Measurements from ENCODE around the gene SEZ6L. TPM values are rescaled to one million over a fixed set of nuclear protein-coding genes. Genes with fewer than 3 reads are reported as not detected.
"Not testable (repeated sequence)": the region's sequence is repeated elsewhere in the genome, so short reads cannot be mapped to it uniquely, and the experiment has no call there.

Gene SEZ6L
- total RNA-seq, 1 donor from 2014 or later: 0.65 TPM

DNA sequence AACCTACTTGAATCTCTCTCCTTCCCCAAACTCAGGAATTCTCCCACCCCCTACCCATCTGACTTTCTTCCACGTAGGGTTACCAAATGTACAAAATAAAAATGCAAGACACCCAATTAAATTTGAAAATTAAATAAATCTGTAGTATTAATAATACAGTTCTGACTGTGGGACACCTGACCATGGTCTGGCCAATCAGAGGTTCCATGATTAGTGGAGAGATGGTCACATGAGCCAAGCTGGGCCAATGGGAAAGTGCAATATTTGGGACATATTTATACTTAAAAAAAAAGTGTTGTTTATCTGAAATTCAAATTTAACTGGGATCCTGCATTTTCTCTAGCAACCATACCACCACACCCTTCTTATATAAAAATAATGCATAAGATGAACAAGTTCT, 230.0 kb downstream of the SEZ6L start:
- intact Hi-C loops (cut with DNase I): no loop called here
- DNase-seq (ENCODE audit: low spot score): no peak

DNA sequence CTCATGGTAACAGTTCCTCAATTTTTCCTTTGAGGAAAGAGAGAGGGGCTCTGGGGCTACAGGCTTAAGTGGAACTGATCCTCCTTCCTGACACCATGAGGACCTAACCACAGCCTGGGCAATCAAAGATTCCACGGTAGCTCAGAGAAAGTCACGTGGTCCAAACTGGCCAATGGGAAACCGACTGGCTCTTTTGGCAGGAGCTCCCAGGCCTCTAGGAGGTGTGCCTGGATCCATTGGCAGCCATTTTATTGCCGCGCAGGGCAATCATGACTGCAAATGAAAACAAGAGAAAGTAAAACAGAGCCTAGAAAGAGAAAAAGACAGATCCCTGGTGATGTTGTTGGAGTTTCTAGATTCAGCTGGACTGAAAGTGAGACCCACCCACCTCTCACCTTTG, 232.5 kb downstream of the SEZ6L start:
- intact Hi-C loops (cut with DNase I): no loop called here
- no peak for DNase-seq (ENCODE audit: low spot score)

DNA sequence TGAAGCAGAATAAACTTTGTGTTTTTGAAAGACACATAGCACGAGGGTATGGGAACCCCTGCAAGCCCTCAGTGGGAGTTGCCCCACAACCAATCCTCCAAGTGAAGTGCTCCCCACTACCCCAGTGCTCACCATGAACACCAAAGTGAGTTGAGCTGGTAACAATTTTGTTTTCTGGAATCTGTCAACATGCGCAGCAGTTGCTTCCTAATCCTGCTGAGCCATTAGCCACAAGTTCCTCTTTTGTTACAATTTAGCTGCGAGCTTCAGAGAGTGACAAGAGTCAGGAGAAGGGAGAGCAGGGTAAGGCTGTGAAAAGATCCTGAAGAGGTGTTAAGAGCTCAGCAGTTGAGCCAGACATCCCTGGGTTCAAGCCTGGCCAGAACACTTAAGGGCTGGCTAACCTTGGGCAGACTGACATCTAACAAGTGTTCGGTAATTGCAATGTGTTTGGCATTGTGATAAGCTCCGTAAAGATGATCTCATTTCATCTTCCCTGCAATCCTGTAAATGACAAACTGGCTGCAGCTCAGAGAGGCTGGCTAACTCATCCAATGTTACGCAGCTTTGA, 235.7 kb downstream of the SEZ6L start:
- DNase-seq (ENCODE audit: low spot score): no peak
- intact Hi-C loops (cut with DNase I): no loop called here

DNA sequence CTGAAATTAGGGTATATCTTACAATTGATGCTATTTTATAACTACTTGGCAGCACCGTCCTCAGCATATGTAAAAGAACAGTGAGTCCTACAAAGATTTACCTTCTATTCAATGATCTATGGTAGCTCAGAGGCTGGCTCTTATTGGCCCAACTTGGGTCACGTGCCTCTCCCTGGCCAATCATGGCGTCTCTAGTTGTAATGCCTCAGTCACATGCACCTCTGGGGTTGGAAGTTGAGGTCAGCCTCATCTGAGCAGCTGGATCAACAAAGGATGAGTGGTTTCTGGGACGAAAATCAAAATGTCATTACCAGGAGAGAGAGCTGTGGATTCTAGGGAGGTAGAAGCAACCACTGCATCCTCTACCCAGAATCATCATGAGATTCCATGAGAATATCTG, 236.9 kb downstream of the SEZ6L start:
- no peak for DNase-seq (ENCODE audit: low spot score)
- intact Hi-C loops (cut with DNase I): no loop called here

DNA sequence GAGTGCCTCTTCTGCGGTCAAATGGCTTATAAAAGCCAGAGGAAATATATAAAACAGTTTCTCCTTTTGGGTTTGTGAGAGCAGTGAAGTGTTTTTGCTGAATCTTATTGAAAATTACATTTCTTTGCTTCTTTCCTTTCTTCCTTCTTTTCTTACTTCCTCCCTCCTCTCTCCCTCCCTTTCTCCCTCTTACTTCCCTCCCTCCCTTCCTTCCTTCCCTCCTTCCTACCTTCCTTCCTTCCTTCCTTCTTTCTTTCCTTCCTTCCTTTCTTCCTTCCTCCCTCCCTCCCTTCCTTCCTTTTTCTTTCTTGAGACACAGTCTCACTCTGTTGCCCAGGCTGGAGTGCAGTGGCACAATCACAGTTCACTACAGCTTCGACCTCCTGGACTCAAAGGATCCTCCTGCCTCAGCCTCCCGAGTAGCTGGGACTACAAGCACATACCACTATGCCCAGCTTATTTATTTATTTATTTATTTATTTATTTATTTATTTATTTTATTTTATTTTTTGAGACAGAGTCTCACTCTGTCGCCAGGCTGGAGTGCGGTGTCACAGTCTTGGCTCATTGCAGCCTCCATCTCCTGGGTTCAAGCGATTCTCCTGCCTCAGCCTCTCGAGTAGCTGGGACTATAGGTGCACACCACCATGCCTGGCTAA, 239.4 kb downstream of the SEZ6L start:
- DNase-seq (ENCODE audit: low spot score); intact Hi-C loops (cut with DNase I): not testable (repeated sequence)

DNA sequence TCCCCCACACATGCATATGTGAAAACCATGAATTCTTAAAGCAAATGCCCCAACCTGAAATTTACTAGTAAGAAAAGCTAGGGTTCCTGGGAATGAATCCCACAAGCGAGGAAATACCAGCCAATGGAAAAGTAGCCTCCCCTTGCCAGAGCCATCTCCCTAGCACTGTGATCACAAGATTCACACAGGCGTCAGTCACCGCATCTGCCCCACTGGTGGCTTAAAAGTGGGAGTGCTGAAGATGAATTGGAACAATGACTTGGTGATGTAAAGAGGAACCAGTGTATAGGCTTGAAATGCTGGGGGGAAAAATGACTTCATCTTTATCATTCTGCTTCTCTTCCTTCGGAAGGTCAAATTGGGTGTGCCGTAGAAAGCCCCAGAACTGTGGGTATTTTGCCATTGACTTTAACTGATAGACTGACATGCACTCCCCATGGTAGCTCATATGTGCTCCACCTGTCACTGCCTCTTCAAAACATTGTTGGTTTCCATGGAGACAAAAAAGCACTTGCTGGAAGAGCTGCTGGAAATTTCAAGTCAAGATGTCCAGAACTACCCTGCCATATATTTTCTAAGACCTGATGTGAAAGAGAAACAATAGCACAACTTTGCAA, 240.6 kb downstream of the SEZ6L start:
- no peak for DNase-seq (ENCODE audit: low spot score)
- intact Hi-C loops (cut with DNase I): no loop called here

DNA sequence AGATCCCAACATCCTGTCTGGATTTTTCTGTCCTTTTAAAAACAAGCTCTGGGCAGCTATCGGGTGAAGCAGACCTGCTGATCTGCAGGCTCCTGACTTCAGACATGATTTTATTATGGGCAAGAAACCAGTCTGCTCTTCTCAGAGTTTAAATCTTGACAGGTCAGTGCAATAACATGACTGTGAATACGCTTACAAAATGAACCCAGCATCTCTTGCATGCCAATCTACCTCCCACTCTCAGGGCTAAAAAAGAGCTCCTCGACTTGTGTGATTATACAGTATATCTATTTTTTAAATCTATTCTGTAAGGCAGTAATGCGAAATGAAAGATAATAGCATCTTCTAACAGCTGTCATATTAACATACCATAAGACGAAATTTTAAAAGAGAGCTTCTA, 241.1 kb downstream of the SEZ6L start:
- intact Hi-C loops (cut with DNase I): no loop called here

DNA sequence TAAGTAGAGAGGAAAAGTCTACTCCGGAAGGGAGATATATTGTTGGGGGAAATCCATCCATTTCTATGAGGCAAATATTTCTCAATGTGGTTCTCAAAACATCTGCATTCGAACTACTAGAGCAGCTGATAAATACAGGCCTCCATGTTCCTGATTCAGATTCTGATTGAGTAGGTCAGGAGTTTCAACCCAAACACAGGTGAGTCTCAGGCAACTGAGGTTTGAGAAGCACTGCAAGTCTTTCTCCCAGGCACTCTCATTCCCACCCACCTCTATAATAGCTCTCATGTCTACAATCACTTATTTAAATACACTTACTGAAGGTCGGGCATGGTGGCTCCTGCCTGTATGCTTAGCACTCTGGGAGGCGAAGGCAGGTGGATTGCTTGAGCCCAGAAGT, 245.1 kb downstream of the SEZ6L start:
- no peak for DNase-seq (ENCODE audit: low spot score)
- intact Hi-C loops (cut with DNase I): no loop called here

More for the DNA sequence above, 241.1 kb downstream of the SEZ6L start:
- DNase-seq (ENCODE audit: low spot score): no peak

DNA sequence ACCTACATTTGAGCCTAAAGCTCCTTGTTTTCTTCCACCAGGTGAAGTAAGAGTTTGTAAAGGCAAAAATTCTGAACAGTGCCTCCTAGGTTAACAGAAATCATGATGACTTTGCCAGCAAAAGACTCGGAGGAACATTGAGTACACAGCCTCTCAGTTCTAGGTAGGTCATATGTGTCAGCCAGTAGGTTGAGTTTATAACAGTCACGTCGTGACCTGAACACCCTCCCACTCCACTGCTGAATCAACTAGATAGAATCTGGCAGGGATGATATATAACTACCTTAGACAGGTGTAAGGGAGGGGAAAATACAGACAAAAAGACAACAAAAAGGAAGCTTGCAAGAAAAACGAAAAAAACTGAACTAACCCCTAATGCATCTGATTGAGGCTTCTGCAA, 247.0 kb downstream of the SEZ6L start:
- no peak for DNase-seq (ENCODE audit: low spot score)
- intact Hi-C loops (cut with DNase I): no loop called here

DNA sequence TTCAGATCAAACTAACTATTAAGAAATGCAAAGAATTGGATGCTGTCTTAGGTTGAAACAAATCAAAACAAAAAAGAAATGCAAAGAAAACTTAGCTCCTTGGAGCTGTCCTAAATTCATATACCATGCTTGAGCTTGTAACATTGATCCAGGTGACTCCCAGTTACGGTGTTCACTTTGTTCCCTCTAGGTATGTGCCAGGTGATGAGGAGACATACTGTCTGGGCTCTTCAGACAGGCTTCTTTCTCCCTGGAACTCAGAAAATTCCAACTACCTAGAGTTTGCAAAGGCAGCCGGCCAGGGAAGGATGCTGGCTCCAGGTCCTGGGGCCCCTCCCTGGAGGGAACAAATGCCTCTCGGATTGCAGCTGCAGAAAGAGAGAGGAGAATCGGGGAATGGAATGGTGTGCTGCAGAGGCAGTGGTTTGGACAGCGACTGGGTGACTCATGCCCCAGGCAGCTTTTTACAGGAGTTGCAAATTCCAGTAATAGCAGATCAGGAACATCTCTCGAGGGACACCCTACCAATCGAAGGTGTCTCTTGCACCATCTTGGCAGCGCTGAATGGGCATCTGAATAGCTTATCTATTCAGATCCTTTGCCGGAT, 247.5 kb downstream of the SEZ6L start:
- intact Hi-C loops (cut with DNase I): no loop called here
- no peak for DNase-seq (ENCODE audit: low spot score)

DNA sequence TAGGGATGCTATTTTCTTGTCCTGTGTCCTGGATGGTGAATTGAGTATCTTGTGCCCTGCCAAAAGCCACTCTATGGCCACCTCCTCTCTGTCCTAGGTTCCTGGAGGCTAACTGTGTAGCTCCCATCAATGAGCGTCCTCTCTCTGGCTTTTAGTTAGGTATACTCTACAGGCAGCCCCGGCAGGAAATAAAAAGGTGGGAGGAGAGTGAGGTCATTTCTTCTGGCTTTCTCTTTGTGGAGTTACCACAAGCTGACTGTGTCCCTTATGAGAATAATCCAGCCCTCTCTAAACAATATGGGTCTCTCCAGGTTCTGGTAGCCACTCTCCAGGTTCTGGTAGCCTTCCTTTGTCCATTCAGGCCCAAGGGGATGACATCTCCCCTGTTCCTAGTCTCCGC, 248.1 kb downstream of the SEZ6L start:
- DNase-seq (ENCODE audit: low spot score): no peak
- intact Hi-C loops (cut with DNase I): no loop called here

DNA sequence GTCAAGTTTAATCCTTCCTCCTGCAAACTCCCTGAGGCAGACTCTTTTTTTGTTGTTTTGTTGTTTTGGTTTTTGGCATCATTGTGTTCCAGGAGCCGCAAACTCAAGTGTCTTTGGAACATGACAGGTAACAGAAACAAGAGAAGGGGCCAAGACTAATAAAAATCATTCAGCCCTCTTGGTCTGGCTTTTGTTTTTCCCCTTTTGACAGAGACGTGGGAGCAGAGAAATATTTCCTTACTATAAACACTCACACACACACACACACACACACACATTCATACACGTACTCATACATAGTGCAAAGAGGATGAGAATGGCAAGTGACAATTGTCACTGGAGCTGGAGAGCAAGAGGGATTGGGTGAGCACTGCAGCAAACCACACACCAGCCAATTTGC, 249.4 kb downstream of the SEZ6L start:
- no peak for DNase-seq (ENCODE audit: low spot score)
- intact Hi-C loops (cut with DNase I): no loop called here

DNA sequence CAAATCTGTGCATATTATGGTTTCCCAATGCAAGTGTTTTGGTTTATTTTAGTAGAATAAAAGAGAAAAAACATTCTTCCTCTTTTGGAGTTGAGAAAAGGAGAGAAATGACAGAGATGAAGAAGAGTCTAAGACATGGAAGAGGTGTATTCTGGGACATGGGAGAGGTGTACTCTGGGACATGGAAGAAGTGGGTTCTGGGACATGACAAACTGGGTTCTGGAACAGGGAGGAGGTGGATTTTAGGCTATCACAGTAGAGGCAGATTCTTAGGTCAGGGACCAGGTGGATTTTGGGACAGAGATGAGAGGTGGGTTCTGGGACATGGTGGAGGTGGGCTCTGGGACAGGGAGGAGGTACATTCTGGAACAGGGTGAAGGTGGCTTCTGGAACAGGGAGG, 257.7 kb downstream of the SEZ6L start:
- intact Hi-C loops (cut with DNase I): no loop called here
- no peak for DNase-seq (ENCODE audit: low spot score)

DNA sequence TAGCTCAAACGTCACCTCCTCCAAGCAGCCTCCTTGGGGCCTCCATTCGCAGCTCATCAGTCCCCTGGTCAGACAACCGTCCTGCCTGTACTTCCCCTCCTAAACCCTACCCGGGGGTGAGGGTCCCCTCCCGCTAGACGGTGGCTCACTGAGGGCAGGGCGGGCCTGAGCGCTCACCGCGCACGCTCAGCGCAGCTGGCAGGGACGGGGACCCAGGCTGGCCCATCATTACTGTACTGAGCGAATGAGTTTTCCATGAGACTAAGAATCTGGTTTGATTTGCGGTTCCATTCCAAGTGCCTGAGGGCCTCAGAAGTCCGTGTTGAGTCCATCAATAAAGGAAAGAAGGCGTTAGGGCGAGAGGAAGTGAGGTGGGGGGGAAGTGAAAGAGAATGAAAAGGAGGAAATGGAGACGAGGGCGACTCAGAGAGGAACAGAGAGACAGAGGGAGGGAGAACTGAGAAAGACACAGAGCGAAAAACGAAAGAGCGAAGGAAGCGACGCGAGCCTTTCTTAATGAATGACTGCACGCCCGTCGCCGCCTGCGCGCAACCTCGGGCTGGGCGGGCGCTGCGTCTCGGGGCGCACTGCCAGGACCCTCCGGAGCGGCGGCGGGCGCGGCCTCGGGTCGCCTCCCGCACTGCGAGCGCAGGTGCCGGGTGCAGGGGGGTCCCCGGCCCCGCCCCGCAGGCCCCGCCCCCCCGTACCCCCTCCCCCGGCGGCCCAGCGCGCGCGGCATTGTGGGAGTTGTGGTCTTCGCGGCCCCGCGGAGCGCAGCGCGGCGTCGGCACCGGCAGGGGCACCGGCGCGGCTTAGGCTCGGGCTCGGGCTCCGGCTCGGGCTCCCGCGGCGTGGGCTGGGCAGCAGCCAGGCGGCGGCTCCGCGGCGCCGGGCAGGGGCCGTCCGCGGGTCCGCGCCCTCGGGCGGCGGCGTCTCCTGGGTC, 259.5 kb downstream of the SEZ6L start, which contains the start of gene ASPHD2:
ASPHD2 (plus strand) TSS at position 746 of the 943 bp plus-strand sequence. CDS start 4,356 bp downstream, outside the sequence.
- intact Hi-C loops (cut with DNase I): no loop called here
- DNase-seq (ENCODE audit: low spot score): no peak

DNA sequence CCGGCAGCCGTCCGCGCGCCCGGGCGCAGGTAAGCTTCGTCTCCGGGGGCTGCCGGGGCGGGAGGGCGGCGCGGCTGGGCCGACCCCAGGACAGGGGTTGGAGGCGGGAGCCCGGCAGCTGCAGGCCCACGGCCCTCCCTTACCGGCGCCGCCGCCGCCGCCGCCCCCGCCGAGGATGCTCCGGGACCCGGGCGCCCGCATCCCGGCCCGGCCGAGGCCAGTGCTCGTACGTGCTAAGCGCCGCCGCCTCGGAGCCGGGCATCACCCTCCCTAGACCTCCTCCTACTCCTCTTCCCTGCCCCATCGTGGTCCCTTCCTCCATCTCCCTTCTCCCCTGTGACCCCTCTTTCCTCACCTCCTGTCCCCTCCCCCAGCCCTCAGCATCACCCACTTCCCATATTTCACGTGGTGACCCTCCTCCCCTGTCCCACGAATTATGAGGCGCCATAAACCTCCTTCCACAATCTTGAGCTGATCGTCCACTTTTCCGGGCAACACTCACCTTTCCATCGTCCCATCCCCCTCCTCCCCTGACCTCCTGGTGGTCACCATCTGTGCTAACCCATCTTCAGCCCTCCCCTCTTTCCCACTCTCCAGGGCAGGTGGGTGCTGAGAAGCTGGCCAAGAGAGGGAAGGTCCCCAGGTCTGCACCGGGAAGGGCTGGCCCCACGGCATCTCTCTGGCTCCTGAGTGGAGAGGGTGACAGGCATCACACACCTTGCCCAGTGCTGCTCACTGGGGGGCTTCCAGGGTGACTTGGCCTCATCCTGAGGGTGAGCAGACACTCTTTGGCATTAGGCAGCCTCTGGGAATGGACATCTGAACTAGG, 260.4 kb downstream of the SEZ6L start:
- no peak for DNase-seq (ENCODE audit: low spot score)
- intact Hi-C loops (cut with DNase I): no loop called here

DNA sequence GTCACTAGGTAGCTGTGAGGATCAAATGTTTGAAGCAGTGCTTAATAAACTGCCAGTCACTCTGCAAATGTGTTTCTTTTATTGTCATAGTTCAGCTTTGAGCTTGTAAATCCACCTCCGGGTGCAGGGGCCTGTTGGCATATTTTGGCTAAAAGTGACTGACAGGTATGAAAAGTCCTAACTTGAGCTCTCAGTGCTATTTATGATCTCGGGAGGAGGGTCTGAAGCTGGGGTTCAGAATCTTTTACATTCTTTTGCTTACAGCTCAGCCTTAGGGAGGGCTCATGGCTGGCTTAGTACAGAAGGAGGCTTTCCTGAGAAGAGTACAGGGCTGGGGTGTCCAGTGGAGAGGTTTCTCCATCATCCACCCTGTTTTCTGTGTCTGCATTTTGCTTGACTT, 261.3 kb downstream of the SEZ6L start:
- intact Hi-C loops (cut with DNase I): no loop called here
- DNase-seq (ENCODE audit: low spot score): no peak

DNA sequence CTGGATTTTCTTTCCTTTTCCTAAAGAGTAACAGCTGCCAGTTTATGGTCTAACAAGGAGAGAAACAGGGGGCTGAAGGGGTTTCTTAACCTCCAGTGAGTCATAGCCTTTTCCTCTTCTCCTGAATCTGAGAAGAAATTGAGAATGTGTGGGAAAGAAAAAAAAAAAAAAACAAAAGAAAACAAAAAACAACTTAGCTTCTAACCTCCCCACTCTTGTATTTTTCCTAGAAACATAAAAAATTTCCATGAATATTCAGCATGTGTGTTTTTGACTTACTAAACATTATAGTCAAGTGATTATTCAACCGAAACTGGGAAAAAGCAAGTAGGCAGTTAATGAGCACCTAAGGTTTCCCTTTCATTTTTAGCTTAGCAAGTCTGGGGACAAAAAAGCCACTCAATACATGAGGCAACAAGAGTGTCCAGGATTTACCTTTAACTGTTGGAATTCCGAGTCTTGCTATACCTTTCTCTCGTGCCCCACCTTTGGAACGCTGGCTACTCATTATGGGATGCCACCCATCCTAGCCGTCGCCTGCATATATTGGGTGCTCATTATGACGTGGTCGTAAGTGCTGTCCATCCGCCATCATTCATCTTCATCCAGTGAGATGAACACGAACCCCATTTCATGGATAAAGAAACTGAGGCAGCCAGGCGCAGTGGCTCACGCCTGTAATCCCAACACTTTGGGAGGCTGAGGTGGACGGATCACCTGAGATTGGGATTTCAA, 262.2 kb downstream of the SEZ6L start:
- DNase-seq (ENCODE audit: low spot score): no peak
- intact Hi-C loops (cut with DNase I): no loop called here

DNA sequence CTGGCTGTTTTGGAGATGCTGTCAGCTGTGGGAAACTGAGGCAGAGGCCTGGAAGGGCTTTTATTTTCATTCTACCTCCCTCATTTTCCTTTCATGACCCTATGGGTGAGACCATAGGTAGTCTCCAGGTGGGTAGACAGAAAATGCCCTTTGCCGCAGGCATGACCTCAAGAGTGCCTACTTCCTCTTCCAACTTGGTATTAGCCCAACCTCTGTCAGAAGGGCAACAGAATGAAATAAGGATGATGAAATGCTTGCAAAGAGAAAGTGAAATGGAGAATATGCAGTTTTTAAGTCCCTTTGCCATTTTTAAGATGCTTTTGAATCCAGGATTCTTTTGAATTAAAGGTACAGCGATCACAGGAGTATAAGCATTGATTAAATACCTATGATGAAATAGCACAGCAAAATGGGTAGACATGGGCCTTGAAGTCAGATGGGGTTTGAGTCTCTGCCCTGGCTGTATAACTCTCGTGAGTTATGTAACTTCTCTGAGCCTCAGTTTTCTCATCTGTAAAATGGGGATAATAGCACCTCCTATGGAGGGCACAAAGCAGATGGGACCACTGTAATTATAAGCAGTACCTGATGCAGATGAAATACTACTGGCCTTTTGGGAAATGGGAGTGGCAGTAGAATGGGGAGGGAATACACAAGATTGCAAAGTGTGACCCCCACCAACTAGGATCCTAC, 263.5 kb downstream of the SEZ6L start:
- intact Hi-C loops (cut with DNase I): no loop called here
- DNase-seq (ENCODE audit: low spot score): no peak

Data from cardiac septum (tissue), 1 donor.